ENCODE data around the gene RGL1.

- TF ChIP-seq CTCF (IDR thresholded peaks at IDR 0.05) = no peak
- TF ChIP-seq POLR2A (IDR thresholded peaks at IDR 0.05) = no peak
Measured at GRCh38 chr1:183901748-183902330, 96.9 kb downstream of the RGL1 start.

Measured in lower leg skin (tissue), 3 donors.